GM19035 (cell line): ENCODE measurements around the gene GPR151.

Experiments used
- ATAC-seq: cut with Tn5 transposase; IDR thresholded peaks from one replicate; pipeline ENCODE4 v1.9.1; 2021; ENCODE audit not compliant: unreplicated experiment

Gene GPR151

GRCh38 chr5:146521403-146522106 is 5.6 kb upstream of the GPR151 start:
- ATAC-seq, result no peak

- no peak for ATAC-seq
Observed at GRCh38 chr5:146520731-146521130, 4.7 kb upstream of the GPR151 start.

GRCh38 chr5:146519554-146519953 is 3.6 kb upstream of the GPR151 start:
- ATAC-seq, result no peak

GRCh38 chr5:146515473-146516150 is 378 bp downstream of the GPR151 start:
- no peak for ATAC-seq

- ATAC-seq, result no peak
Observed at GRCh38 chr5:146514575-146514974, 1.4 kb downstream of the GPR151 start.

GRCh38 chr5:146513462-146513861 is 2.5 kb downstream of the GPR151 start:
- ATAC-seq, result no peak

- ATAC-seq, result no peak
Observed at GRCh38 chr5:146510559-146511125, 5.3 kb downstream of the GPR151 start.

- ATAC-seq, result no peak
Observed at GRCh38 chr5:146507428-146507827, 8.6 kb downstream of the GPR151 start.

- no peak for ATAC-seq
Observed at GRCh38 chr5:146499680-146500079, 16.3 kb downstream of the GPR151 start.

- no peak for ATAC-seq
Observed at GRCh38 chr5:146494656-146495055, 21.3 kb downstream of the GPR151 start.

- no peak for ATAC-seq
Observed at GRCh38 chr5:146490089-146490843, 25.7 kb downstream of the GPR151 start.

GRCh38 chr5:146484714-146485391 is 31.1 kb downstream of the GPR151 start:
- ATAC-seq, result no peak

GRCh38 chr5:146482775-146483174 is 33.2 kb downstream of the GPR151 start:
- ATAC-seq, result no peak

- ATAC-seq, result no peak
Observed at GRCh38 chr5:146475906-146476305, 40.1 kb downstream of the GPR151 start.

GRCh38 chr5:146475190-146475780 is 40.7 kb downstream of the GPR151 start:
- no peak for ATAC-seq

- ATAC-seq, result no peak
Observed at GRCh38 chr5:146474065-146474464, 41.9 kb downstream of the GPR151 start.

GRCh38 chr5:146467760-146468159 is 48.2 kb downstream of the GPR151 start:
- no peak for ATAC-seq

GRCh38 chr5:146466521-146467349 is 49.3 kb downstream of the GPR151 start:
- no peak for ATAC-seq

- ATAC-seq, result no peak
Observed at GRCh38 chr5:146463446-146463845, 52.5 kb downstream of the GPR151 start.
